HEK293T (cell line): Measurements from ENCODE around the gene PARP1.

ENCODE experiments used
- BHLHE40 ChIP-seq: fragments of 450-650 bp; IDR thresholded peaks from 2 replicates; pipeline ENCODE4 v1.6.1; 2016; ENCODE audit warnings: mild to moderate bottlenecking, moderate library complexity, borderline replicate concordance
- FOXM1 ChIP-seq: fragments of 450-650 bp; IDR thresholded peaks from 2 replicates; pipeline ENCODE4 v1.6.1; 2017; ENCODE audit warnings: mild to moderate bottlenecking, borderline replicate concordance
- NFRKB ChIP-seq: fragments of 450-650 bp; IDR thresholded peaks from 2 replicates; pipeline ENCODE4 v1.6.1; 2016; ENCODE audit warnings: mild to moderate bottlenecking, moderate library complexity
- SP1 ChIP-seq: fragments of 450-650 bp; IDR thresholded peaks from 2 replicates; pipeline ENCODE4 v1.6.1; 2017
- TARDBP ChIP-seq: fragments of 450-650 bp; IDR thresholded peaks from 2 replicates; pipeline ENCODE4 v1.6.1; 2016

GRCh38 chr1:226402739-226403165 is 5.1 kb downstream of the PARP1 start:
- TF ChIP-seq NFRKB: no peak
- no peak for TF ChIP-seq SP1
- TF ChIP-seq TARDBP: no peak
- TF ChIP-seq FOXM1: no peak
- TF ChIP-seq BHLHE40: no peak
